ENCODE results near the gene KRTAP5-9.
"Not testable (repeated sequence)": the region's sequence is repeated elsewhere in the genome, so short reads cannot be mapped to it uniquely, and the experiment has no call there.

The KRTAP5-9 gene

GRCh38 chr11:71534711-71535608 is 13.3 kb upstream of the KRTAP5-9 start:
- not testable (repeated sequence) for DNase-seq

DNA sequence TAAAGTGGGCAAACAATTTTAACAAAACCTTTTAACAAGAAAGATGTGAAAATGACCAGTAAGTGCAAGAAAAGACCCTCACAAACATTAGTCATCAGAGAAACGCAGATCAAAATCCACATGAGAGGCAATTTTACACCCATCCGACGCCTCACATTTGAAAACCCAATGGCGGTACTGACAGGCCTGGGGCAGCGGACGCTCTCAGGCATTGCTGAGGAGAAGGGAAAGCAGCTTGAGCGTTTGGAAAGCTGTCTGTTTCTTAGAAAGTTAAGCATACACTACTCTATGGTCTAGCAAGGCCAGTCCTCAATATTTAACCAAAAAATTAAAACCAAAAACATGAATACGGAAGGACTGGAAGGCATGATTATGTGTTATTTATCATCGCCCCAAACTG is 12.4 kb upstream of the KRTAP5-9 start:
- no peak for DNase-seq

GRCh38 chr11:71537537-71537936 is 10.7 kb upstream of the KRTAP5-9 start:
- no peak for DNase-seq

DNA sequence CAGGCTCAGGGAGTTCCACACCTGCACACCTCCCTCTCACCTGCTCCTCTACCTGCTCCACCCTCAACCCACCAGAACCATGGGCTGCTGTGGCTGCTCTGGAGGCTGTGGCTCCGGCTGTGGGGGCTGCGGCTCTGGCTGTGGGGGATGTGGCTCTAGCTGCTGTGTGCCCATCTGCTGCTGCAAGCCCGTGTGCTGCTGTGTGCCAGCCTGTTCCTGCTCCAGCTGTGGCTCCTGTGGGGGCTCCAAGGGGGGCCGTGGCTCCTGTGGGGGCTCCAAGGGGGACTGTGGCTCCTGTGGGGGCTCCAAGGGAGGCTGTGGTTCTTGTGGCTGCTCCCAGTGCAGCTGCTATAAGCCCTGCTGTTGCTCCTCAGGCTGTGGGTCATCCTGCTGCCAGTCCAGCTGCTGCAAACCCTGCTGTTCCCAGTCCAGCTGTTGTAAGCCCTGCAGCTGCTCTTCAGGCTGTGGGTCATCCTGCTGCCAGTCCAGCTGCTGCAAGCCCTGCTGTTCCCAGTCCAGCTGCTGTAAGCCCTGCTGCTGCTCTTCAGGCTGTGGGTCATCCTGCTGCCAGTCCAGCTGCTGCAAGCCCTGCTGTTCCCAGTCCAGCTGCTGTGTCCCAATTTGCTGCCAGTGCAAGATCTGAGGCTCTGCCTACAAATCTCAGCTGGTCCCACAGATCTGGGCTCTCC is 10.1 kb upstream of the KRTAP5-9 start, which contains the start of gene KRTAP5-8:
TSS of gene KRTAP5-8 (plus strand) at position 49 of the 689 bp plus-strand sequence. CDS start at position 80, 31 bp downstream.
- DNase-seq, result not testable (repeated sequence)

- DNase-seq, result no peak
Measured at GRCh38 chr11:71538666-71538990, 9.6 kb upstream of the KRTAP5-9 start.

- DNase-seq, result no peak
Measured at GRCh38 chr11:71539017-71539416, 9.2 kb upstream of the KRTAP5-9 start.

DNA sequence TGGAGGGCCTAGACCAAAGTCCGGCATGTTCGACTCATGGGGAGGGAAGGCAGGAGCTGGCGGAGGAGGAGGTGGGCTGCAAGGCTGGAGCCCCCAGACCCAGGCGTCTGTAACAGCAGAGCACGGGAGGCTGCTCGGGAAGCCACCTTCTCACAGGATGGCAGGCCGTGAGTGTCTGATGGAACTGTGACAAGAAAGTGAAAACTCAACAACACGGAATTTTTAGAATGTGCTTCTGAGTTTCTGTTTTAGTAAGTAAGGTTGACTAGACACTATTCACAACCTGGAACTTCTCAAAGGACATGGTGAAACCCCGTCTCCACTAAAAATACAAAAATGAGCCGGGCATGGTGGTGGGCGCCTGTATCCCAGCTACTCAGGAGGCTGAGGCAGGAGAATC is 8.2 kb upstream of the KRTAP5-9 start:
- DNase-seq, result not testable (repeated sequence)

DNA sequence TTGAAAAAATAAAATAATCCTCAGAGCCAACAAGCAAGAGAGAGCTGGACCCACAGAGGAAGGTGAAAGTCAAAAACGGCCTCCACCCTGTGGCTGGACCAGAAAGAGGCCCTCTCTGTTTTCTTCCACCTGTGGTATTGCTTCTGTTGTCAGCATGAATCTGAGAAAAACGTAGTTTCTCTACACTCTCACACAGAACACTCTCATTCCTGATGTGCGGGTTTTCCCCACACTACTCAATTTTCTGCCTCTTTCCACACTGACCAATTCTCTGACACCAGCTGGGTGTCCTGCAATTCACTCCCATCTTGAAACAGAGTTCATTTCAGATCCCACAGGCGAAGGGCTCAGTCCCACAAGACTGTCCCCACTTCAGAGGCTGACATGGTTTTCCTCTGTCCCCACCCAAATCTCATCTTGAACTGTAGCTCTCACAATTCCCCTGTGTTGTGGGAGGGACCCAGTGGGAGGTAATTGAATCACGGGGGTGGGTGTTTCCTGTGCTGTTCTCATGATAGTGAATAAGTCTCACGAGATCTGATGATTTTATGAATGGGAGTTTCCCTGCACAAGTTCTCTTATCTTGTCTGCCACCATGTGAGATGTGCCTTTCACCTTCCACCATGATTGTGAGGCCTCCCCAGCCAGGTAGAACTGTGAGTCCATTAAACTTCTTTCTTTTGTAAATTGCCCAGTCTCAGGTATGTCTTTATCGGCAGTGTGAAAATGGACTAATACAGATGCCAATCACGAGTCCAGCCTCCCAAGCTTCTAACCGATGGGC is 7.5 kb upstream of the KRTAP5-9 start:
- not testable (repeated sequence) for DNase-seq

GRCh38 chr11:71542382-71542781 is 5.8 kb upstream of the KRTAP5-9 start:
- DNase-seq, result no peak

- peak; percentile 21 for DNase-seq
Measured at GRCh38 chr11:71542879-71543777, 5.1 kb upstream of the KRTAP5-9 start.

- peak; percentile 35 for DNase-seq
Measured at GRCh38 chr11:71543866-71544265, 4.4 kb upstream of the KRTAP5-9 start.

DNA sequence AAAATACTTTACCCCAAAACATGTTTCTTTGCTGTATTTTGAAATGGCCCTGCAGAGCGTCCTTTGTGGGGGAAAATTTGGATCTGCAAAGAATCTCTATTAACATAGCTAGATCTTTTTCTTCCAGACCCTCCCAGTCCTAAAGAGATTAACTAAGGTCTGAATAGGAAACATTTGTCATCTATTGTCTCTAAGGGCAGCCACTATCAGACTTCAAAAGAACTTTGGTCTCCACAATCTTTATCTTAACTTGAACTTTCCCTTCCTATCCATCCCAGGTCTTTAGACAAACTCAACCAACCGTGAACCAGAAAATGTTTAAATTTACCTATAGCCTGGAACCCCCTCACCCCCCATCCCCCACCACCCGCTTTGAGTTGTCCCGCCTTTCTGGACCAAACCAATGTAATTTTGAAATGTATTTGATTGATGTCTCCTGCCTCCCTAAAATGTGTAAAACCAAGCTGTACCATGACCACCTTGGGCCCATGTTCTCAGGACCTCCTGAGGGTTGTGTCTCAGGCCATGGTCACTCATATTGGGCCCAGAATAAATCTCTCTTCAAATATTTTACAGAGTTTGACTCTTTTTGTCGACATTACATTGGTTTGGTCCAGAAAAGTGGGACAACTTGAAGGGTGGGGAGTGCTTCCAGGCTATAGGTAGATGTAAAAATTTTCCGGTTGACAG is 3.5 kb upstream of the KRTAP5-9 start:
- DNase-seq, result no peak

DNA sequence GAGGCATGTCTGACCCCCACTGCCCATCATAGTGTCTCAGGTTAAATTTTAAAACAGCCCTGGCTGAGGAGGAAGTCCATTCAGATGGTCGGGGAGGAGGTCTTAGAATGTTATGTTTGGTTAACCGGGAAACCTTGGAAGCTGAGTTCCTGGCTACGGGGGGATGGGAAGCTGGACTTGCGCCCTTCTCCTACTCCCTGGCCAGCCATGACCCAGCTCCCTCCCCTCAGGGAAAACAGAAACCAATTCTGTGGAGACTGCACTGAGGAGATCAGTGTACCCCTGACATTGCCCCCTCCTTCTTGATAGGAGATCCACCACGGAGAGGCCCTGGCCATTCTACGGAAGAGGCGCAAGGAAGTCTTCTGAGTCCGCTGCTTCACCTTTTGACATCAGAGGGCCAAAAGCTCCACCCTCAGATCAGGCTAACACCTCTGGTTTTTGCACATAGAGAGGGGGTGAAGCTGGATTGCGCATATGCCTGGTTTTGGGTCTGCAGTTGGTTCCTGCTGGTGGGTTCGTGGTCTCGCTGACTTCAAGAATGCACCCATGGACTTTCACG is 2.7 kb upstream of the KRTAP5-9 start:
- DNase-seq, result no peak

DNA sequence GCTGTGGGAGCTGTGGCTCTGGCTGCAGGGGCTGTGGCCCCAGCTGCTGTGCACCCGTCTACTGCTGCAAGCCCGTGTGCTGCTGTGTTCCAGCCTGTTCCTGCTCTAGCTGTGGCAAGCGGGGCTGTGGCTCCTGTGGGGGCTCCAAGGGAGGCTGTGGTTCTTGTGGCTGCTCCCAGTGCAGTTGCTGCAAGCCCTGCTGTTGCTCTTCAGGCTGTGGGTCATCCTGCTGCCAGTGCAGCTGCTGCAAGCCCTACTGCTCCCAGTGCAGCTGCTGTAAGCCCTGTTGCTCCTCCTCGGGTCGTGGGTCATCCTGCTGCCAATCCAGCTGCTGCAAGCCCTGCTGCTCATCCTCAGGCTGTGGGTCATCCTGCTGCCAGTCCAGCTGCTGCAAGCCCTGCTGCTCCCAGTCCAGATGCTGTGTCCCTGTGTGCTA is 514 bp downstream of the KRTAP5-9 start:
- no peak for DNase-seq

- peak; percentile 73 for DNase-seq
Measured at GRCh38 chr11:71551711-71552110, 3.5 kb downstream of the KRTAP5-9 start.

DNA sequence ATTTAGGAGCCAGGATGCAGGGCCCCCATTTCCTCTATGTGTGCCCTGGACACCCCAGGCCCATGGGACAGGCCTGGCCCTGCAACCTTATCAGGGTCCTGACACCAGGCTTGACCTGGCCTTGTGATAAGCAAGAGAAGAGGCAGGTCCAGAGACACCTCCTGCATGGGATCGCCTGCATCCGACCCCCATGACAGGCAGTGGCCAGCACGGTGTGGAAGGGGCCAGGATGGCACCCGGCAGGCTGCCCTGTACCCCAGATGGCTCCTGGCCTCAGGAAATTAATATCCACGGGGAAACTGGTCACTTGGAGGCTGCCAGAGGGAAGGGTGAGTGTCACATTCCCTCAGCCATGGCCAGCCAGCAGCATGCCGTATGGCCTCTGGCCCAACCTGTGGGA is 6.8 kb downstream of the KRTAP5-9 start:
- DNase-seq, result no peak

DNA sequence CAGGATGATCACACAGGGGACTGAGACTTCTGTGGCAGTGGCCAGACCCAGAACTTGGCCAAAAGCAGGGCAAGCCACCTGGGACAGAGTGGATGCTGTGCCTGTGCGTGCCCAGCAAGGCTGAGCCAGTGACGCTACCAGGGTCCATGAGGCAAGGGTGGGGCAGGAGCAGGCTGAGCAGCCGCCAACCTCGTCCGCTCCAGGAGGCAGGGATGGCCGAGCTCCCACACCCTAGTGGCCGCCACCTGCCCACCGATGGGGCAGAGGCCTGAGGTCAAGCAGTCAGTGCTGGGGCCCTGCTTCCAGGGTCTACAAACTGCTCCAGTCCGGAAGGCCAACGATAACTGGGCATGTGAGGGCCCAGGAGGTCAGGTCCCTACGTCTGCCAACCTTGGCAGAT is 7.3 kb downstream of the KRTAP5-9 start:
- no peak for DNase-seq

GRCh38 chr11:71556018-71556417 is 7.8 kb downstream of the KRTAP5-9 start:
- no peak for DNase-seq

GRCh38 chr11:71557257-71557656 is 9.0 kb downstream of the KRTAP5-9 start:
- DNase-seq, result no peak

- no peak for DNase-seq
Measured at GRCh38 chr11:71558996-71559395, 10.8 kb downstream of the KRTAP5-9 start.

DNA sequence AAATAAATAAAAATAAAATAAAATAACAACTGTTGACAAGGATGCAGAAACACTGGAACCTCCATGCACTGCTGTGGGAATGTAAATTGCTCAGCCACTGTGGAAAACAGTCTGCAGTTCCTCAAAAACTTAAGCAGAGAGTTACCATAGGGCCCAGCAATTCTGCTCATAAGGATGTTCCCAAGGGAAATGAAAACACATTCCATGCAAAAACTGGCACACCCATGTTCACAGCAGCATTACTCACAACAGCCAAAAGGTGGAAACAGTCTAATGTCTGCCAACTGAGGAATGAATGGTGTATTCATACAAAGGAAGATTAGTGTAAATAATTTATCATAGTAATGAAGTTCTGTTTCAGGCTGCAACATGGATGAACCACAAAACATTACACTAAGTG is 13.9 kb downstream of the KRTAP5-9 start:
- no peak for DNase-seq
